ENCODE results near the gene WDTC1. TPM values are rescaled to one million over a fixed set of nuclear protein-coding genes. Genes with fewer than 3 reads are reported as not detected.
"Not testable (repeated sequence)": the region's sequence is repeated elsewhere in the genome, so short reads cannot be mapped to it uniquely, and the experiment has no call there.

Gene WDTC1, protein sequence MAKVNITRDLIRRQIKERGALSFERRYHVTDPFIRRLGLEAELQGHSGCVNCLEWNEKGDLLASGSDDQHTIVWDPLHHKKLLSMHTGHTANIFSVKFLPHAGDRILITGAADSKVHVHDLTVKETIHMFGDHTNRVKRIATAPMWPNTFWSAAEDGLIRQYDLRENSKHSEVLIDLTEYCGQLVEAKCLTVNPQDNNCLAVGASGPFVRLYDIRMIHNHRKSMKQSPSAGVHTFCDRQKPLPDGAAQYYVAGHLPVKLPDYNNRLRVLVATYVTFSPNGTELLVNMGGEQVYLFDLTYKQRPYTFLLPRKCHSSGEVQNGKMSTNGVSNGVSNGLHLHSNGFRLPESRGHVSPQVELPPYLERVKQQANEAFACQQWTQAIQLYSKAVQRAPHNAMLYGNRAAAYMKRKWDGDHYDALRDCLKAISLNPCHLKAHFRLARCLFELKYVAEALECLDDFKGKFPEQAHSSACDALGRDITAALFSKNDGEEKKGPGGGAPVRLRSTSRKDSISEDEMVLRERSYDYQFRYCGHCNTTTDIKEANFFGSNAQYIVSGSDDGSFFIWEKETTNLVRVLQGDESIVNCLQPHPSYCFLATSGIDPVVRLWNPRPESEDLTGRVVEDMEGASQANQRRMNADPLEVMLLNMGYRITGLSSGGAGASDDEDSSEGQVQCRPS
- total RNA-seq (2014; rRNA removed) (23.7 and 28.6 TPM in 2 replicates), Bru-seq, nascent RNA (percentile 60 among the genes with signal in this experiment), BruChase-seq, experiment 1, labeled RNA remaining after a 6-hour chase (percentile 62 among the genes with signal in this experiment), BruChase-seq, experiment 2, labeled RNA remaining after a 2-hour chase (percentile 60 among the genes with signal in this experiment)
- long read RNA-seq, full-length matches to known transcripts = 2 of 31 reads
- long read RNA-seq, partial matches to known transcripts = 7 of 31 reads
- long read RNA-seq, other reads (novel, unspliced or antisense) = 22 of 31 reads

- no TSS peak for BruUV-seq (replicated peaks)
- CTCF ChIA-PET = interaction anchor here (0.5 to 0.7 kb wide), 5 partner anchors 17 to 139 kb away, joined by 3 to 4 read pairs (median 3); no protein-coding TSS in a partner anchor
- TF ChIP-seq CTCF (conservative IDR thresholded peaks at IDR 0.05; ENCODE audit: low read depth, low read length) (no peak), EZH2 (IDR thresholded peaks at IDR 0.05; ENCODE audit: low read length, unreplicated experiment) (no peak), EZH2phosphoT487 (IDR thresholded peaks at IDR 0.05; ENCODE audit: borderline replicate concordance, low read length) (no peak)
- Histone ChIP-seq H4K20me1 (ENCODE audit: low read length) (no peaks in the 10 kb centered on the region), H3K4me2 (ENCODE audit: low read length) (peak within 1 kb of the TSS; percentile 94), H3K9me2 (replicated peaks; ENCODE audit: low read length) (no peaks in the 10 kb centered on the region), H2AFZ (ENCODE audit: low read length) (peak within 1 kb of the TSS; percentile 88), H3K9ac (ENCODE audit: low read length) (peak within 1 kb of the TSS; percentile 41), H3K4me1 (ENCODE audit: insufficient read depth, low read length) (peaks cover 16% of the 10 kb centered on the region; the same call in 1 of the 2 replicates), H3K79me2 (ENCODE audit: low read length) (peaks cover 19% of the 10 kb centered on the region), H3K9me3 (ENCODE audit: low read length) (no peaks in the 10 kb centered on the region), H3K27me3 (ENCODE audit: low read length) (no peaks in the 10 kb centered on the region), H3F3A (ENCODE audit: low read length, unreplicated experiment) (no peaks in the 10 kb centered on the region), H3K4me3 (ENCODE audit: low read length) (peak within 1 kb of the TSS; percentile 76), H3K27ac (ENCODE audit: low read length) (no peak within 1 kb of the TSS), H3K36me3 (ENCODE audit: low read depth, low read length) (no peaks in the 10 kb centered on the region)
- ATAC-seq = peak; percentile 97
- peak; percentile 97 for DNase-seq
- intact Hi-C loops (cut with micrococcal nuclease) = loop anchor here (1.0 kb wide), 1 partner anchor 122 kb away; no protein-coding TSS in a partner anchor
- POLR2A ChIA-PET (ENCODE audit: unreplicated experiment) = no interaction called here
Observed at GRCh38 chr1:27234049-27234882, at the start of gene WDTC1. TSS of gene WDTC1 (plus strand) at chr1:27234632. CDS start at chr1:27261055, 26,423 bp downstream.

DNA sequence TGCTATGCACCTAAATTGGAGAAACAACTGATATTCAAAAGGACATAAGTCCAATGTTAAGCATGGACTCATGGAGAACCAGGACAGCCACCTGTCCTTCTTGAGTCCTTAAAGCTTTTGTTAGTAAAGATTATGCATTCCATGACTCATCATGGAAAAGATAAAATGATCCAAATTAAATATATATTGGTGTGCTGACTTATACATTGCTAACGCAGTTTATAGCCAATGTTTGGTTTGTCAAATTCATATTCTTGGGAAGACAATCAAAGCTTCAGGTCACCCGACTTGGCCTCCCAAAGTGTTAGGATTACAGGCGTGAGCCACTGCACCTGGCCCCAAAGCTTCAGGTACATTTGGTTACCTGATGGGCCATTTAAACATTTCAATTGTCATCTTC, 49.8 kb upstream of the WDTC1 start:
- H3K27me3 ChIP-seq (ENCODE audit: low read length); H3F3A ChIP-seq (ENCODE audit: low read length, unreplicated experiment); H2AFZ ChIP-seq (ENCODE audit: low read length); H3K4me3 ChIP-seq (ENCODE audit: low read length); H3K4me1 ChIP-seq (ENCODE audit: insufficient read depth, low read length); H3K27ac ChIP-seq (ENCODE audit: low read length); H3K9me2 ChIP-seq (replicated peaks; ENCODE audit: low read length); H3K9ac ChIP-seq (ENCODE audit: low read length); H3K4me2 ChIP-seq (ENCODE audit: low read length); H4K20me1 ChIP-seq (ENCODE audit: low read length); H3K79me2 ChIP-seq (ENCODE audit: low read length); CTCF ChIA-PET; intact Hi-C loops (cut with micrococcal nuclease); H3K36me3 ChIP-seq (ENCODE audit: low read depth, low read length); BruUV-seq (replicated peaks); POLR2A ChIA-PET (ENCODE audit: unreplicated experiment): not testable (repeated sequence)
- peaks cover 22% of the 10 kb centered on the region for H3K9me3 ChIP-seq (ENCODE audit: low read length)
- peak; percentile 66 for ATAC-seq
- peak; percentile 67 for DNase-seq
